Activated CD4-positive, alpha-beta T cell treated with anti-CD3 and anti-CD28 coated beads for 24 hours (primary cell): ENCODE measurements around the gene FRMD5.
"Not testable (repeated sequence)": the region's sequence is repeated elsewhere in the genome, so short reads cannot be mapped to it uniquely, and the experiment has no call there.

Source experiments
- DNase-seq, 2 donors: peaks; one replicate each; pipeline ENCODE4 v3.0.0-alpha.2; 2020; ENCODE audit warnings: low read depth in 2 of 2

FRMD5 gene

DNA sequence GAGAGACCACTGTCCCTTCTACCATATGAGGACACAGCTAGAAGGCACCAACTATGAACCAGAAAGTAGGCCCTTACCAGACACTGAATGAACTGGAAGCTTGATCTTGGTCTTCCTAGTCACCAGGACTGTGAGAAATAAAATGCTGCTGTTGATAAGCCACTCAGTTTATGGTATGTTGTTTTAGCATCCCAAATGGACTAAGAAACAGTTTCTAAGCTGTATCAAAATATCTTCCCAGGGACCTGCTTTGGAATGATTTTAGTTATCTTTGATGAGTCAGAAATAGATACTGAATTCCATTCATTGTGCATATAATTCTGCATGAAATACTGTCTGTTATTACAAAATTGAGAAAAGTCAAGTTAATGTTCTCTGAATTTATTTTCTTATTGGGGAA lies 349.6 kb downstream of the FRMD5 start:
- DNase-seq: no peak

GRCh38 chr15:43832485-43832884 lies 362.6 kb downstream of the FRMD5 start:
- DNase-seq: not testable (repeated sequence)

DNA sequence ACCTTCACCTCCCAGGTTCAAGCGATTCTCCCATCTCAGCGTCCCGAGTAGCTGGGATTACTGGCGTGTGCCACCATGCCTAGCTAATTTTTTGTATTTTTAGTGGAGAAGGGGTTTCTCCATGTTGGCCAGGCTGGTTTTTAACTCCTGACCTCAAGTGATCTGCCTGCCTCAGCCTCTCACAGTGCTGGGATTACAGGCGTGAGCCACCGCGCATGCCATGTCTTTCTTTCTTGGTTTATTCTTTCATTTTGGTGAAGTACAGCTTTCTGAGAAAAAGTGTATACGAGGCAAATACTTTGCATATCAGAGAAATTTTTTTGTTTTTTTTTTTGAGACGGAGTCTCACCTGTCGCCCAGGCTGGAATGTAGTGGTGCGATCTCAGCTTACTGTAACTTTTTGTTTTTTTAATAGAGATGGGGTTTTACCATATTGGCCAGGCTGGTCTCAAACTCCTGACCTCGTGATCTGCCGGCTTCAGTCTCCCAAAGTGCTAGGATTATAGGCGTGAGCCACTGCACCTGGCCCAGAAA lies 363.5 kb downstream of the FRMD5 start:
- DNase-seq: not testable (repeated sequence)

DNA sequence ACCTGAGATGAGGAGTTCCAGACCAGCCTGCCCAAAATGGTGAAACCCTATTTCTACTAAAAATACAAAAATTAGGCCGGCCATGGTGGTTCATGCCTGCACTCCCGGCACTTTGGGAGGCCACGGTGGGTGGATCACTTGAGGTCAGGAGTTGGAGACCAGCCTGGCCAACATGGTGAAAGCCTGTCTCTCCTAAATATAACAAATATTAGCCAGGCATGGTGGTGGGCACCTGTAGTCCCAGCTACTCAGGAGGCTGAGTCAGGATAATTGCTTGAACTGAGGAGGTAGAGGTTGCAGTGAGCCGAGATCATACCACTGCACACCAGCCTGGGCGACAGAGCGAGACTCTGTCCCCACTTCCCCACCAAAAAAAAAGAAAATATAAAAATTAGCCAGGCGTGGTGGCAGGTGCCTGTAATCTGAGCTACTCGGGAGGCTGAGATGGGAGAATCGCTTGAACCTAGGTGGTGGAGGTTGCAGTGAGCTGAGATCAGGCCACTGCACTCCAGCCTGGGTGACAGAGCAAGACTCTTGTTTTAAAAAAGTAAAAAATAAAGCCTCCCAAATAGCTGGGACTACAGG lies 364.3 kb downstream of the FRMD5 start:
- DNase-seq: not testable (repeated sequence)

DNA sequence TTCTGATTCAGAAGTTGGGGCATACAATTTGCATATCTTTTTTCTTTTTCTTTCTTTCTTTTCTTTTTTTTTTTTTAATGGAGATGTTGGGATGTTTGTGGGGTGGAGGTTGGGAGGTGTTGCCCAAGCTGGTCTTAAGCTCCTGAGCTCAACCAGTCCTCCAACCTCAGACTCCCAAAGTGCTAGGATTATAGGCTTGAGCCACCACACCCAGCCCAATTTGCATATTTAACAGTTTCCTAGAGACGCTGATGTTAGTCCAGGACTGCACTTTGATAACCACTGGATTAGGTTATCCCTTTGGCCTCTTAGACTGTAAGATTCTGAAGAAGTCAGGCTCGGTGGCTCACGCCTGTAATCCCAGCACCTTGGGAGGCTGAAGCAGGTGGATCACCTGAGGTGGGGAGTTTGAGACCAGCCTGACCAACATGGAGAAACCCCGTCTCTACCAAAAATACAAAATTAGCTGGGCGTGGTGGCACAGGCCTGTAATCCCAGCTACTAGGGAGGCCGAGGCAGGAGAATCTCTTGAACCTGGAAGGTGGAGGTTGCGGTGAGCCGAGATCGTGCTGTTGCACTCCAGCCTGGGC lies 365.0 kb downstream of the FRMD5 start:
- not testable (repeated sequence) for DNase-seq

DNA sequence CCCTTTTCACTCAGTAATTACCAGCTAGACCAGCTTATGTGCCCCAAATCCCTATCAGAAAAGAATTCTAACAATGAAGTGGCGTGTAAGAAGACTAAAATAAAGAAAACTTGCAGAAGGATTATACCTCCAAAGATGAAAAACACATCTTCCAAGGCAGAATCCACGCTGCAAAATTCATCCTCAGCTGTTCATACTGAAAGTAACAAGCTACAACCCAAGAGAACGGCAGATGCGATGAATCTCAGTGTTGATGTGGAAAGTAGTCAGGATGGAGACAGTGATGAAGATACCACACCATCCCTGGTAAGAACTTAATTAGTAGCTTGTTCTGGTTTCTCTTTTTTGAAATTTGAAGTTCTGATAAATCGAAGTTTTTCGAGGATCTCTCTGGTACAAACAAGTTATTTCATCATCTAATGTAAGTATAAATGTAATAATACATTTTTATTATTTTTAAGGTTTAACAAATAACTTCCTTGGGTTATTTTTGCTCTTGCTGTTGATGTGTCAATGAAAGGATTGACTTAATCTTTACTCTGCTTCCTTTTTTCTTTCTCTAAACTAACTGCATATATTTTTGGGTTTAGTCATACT lies 366.9 kb downstream of the FRMD5 start:
- peak in 1 of 2 donors; percentile 14 for DNase-seq

DNA sequence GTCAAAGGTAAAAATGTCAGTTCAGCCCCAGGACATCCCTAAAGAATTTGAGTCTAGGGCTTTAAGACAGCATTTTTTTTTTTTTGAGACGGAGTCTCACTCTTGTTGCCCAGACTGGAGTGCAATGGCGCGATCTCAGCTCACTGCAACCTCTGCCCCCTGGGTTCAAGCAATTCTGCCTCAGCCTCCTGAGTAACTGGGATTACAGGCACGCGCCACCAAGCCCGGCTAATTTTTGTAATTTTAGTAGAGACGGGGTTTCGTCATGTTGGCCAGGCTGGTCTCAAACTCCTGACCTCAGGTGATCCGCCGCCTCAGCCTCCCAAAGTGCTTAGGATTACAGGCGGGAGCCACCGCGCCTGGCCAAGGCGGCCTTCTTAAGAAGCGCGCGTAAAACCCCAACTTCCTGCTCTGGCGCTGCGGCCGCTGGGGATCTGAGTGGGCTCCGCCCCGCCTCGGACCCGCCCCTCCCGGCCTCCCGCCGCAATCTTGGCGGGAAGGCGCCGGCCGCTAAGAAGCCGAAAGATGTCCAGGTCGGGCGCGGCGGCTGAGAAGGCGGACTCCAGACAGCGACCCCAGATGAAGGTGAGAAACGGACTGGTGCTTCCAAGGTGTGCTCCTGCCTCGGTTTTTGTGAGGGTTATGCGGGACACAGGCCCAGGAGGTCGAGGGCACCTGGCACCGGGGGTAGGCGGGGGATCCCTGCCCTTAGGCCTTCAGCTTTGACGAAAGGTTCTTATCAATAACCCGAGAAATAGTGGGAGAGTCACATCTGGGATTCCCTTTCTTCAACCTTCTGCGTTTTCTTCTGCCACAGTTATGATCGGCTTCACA lies 368.3 kb downstream of the FRMD5 start, which contains the start of gene WDR76:
TSS of gene WDR76 (plus strand) at position 495 of the 834 bp plus-strand sequence. CDS start at position 526, 31 bp downstream.
- DNase-seq: peak; percentile 58 to 80

- no peak for DNase-seq
Measured at GRCh38 chr15:43826029-43826507, 369.0 kb downstream of the FRMD5 start.

- not testable (repeated sequence) for DNase-seq
Measured at GRCh38 chr15:43825305-43825704, 369.8 kb downstream of the FRMD5 start.

GRCh38 chr15:43824302-43825246 lies 370.5 kb downstream of the FRMD5 start, which contains the start of gene MFAP1:
Gene MFAP1, minus strand, starts transcription at chr15:43824690. Its CDS starts 121 bp downstream, at chr15:43824569.
- peak; percentile 85 to 86 for DNase-seq

GRCh38 chr15:43821505-43821904 lies 373.6 kb downstream of the FRMD5 start:
- no peak for DNase-seq
